ENCODE measurements around the gene AHDC1. TPM values are rescaled to one million over a fixed set of nuclear protein-coding genes. Genes with fewer than 3 reads are reported as not detected.
"Not testable (repeated sequence)": the region's sequence is repeated elsewhere in the genome, so short reads cannot be mapped to it uniquely, and the experiment has no call there.

Gene AHDC1
- total and polyA plus RNA-seq, 2 experiments from 2014 or later, result 13.3 to 14.4 TPM

DNA sequence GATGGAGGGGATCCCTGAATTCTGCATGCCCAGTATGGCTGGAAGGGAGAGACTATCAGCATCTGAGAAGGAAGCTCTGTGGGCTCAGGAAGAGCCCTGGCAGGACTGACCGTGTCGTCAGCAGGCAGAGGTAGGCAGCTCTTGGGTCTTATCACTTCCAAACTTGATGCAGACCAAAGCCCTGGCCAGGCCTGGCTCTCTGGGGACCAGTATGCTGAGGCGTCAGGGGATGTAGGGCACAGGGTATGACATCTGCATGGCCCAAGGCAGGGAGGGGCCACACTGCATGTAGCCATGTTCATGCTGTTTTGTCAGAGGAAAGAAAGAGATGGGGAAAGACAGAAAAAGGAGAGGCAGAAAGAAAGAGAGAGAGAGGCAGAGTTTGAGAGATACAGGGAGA, 24.8 kb upstream of the AHDC1 start:
- no peaks in the 10 kb centered on the region for H3K9me2 ChIP-seq (replicated peaks; ENCODE audit: insufficient read depth)
- TF ChIP-seq EZH2 (IDR thresholded peaks at IDR 0.05; ENCODE audit: borderline replicate concordance) (no peak), EZH2phosphoT487 (IDR thresholded peaks at IDR 0.05; ENCODE audit: low read depth, severe bottlenecking, unreplicated experiment) (no peak)
- no peaks in the 10 kb centered on the region for H3K4me1 ChIP-seq (ENCODE audit: insufficient read depth)
- H2AFZ ChIP-seq, result no peak overlapping the region
- no peaks in the 10 kb centered on the region for H3K79me2 ChIP-seq
- H3K4me2 ChIP-seq, result no peak overlapping the region
- no peak overlapping the region for H3K27ac ChIP-seq
- H3K27me3 ChIP-seq, result peaks cover 13% of the 10 kb centered on the region
- no peaks in the 10 kb centered on the region for H3K36me3 ChIP-seq (replicated peaks; ENCODE audit: insufficient read depth, low read depth)
- H4K20me1 ChIP-seq (ENCODE audit: insufficient read depth, poor library complexity, severe bottlenecking), result no peaks in the 10 kb centered on the region
- 45% methylated on average over 3 of the region's 3 CpGs for WGBS (ENCODE audit: low lambda C conversion rate, missing lambda C conversion rate)
- H3K4me3 ChIP-seq, result no peak overlapping the region
- no peak for DNase-seq (ENCODE audit: low spot score)
- H3K9me3 ChIP-seq (ENCODE audit: low read depth), result no peaks in the 10 kb centered on the region

DNA sequence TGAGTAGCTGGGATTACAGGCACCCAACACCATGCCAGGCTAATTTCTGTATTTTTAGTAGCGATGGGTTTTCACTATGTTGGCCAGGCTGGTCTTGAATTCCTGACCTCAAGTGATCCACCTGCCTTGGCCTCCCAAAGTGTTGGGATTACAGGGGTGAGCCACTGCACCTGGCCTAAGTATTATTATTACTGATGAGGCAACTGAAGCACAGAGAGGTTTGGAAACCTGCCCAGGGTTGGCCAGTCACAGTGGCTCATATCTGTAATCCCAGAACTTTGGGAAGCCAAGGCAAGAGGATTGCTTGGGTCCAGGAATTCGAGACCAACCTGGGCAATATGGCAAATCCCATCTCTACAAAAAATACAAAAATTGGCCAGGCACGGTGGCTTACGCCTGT, 23.8 kb upstream of the AHDC1 start:
- not testable (repeated sequence) for H3K9me2 ChIP-seq (replicated peaks; ENCODE audit: insufficient read depth); H3K27ac ChIP-seq; H3K4me3 ChIP-seq; H4K20me1 ChIP-seq (ENCODE audit: insufficient read depth, poor library complexity, severe bottlenecking); H3K27me3 ChIP-seq; DNase-seq (ENCODE audit: low spot score); H3K9me3 ChIP-seq (ENCODE audit: low read depth); H3K36me3 ChIP-seq (replicated peaks; ENCODE audit: insufficient read depth, low read depth); H3K79me2 ChIP-seq; H2AFZ ChIP-seq; H3K4me2 ChIP-seq; H3K4me1 ChIP-seq (ENCODE audit: insufficient read depth)
- 97% methylated on average over 4 of the region's 4 CpGs for WGBS (ENCODE audit: low lambda C conversion rate, missing lambda C conversion rate)

DNA sequence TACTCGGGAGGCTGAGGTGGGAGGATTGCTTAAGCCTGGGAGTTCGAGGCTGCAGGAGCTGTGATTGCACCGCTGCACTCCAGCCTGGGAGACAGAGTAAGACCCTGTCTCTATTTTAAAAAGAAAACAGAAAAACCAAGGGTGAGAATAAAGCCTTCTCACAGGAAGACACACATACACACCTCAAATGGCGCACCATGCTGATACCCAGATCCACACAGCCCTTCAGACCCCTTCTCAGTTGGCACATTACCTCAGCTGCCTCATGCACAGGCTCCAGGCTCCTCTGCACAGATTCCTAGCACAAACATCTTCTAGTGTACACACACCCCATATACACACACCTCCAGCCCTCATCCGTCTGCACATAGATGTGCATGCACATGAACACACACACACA, 23.1 kb upstream of the AHDC1 start:
- Histone ChIP-seq H3K9me2 (replicated peaks; ENCODE audit: insufficient read depth) (no peaks in the 10 kb centered on the region), H3K27ac (no peak overlapping the region), H3K4me3 (no peak overlapping the region), H3K4me2 (no peak overlapping the region), H3K27me3 (peaks cover 5% of the 10 kb centered on the region), H4K20me1 (ENCODE audit: insufficient read depth, poor library complexity, severe bottlenecking) (no peaks in the 10 kb centered on the region), H3K4me1 (ENCODE audit: insufficient read depth) (no peaks in the 10 kb centered on the region), H2AFZ (no peak overlapping the region), H3K79me2 (no peaks in the 10 kb centered on the region), H3K36me3 (replicated peaks; ENCODE audit: insufficient read depth, low read depth) (no peaks in the 10 kb centered on the region), H3K9me3 (ENCODE audit: low read depth) (no peaks in the 10 kb centered on the region)
- no peak for DNase-seq (ENCODE audit: low spot score)
- WGBS (ENCODE audit: low lambda C conversion rate, missing lambda C conversion rate), result 93% methylated on average over 5 of the region's 5 CpGs
- TF ChIP-seq EZH2 (IDR thresholded peaks at IDR 0.05; ENCODE audit: borderline replicate concordance) (no peak), EZH2phosphoT487 (IDR thresholded peaks at IDR 0.05; ENCODE audit: low read depth, severe bottlenecking, unreplicated experiment) (no peak)
- TF ChIP-seq, protein P1, sequence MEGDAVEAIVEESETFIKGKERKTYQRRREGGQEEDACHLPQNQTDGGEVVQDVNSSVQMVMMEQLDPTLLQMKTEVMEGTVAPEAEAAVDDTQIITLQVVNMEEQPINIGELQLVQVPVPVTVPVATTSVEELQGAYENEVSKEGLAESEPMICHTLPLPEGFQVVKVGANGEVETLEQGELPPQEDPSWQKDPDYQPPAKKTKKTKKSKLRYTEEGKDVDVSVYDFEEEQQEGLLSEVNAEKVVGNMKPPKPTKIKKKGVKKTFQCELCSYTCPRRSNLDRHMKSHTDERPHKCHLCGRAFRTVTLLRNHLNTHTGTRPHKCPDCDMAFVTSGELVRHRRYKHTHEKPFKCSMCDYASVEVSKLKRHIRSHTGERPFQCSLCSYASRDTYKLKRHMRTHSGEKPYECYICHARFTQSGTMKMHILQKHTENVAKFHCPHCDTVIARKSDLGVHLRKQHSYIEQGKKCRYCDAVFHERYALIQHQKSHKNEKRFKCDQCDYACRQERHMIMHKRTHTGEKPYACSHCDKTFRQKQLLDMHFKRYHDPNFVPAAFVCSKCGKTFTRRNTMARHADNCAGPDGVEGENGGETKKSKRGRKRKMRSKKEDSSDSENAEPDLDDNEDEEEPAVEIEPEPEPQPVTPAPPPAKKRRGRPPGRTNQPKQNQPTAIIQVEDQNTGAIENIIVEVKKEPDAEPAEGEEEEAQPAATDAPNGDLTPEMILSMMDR (IDR thresholded peaks at IDR 0.05; ENCODE audit: poor library complexity), result no peak

DNA sequence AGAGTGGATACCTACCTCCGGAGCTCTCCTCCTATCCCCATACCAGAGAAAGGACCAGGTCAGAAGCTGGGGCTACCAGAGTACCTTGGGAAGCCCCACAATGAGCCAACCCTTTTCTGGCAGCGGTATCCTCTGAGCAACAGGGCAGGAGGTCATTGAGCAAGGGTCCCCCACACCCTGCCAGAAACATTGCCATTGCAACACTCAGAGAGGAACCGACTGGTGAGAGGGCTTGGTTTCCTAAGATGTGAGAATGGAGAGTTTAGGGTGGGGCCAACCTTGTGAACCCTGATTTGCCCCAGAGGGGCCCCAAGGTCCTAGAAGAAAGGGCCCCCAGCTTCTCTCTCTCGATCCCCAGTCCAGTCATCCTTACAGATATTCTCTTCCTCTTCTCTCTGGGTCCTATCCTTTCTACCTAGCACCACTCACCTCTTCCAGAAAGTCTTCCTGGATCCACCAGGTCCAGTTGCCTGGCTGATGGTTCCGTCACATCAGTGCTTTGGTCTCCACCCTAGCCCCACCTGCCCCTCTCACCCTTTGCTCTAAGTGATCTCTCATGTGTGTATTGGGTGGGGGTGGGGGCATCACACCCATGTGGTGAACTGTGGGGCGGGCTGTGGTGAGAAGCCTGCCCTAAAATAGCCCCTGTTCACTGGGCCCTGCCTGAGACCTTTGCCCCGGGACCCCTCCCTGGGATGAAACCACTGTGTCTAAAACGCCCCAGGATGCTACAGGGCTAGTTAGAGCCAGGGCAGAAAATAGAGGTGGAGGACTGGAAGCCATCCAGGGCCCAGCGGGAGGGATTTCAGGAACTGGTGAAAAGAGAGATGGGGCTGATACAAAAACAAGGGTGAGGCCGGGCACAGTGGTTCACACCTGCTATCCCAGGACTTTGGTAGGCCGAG, 22.3 kb upstream of the AHDC1 start:
- H4K20me1 ChIP-seq (ENCODE audit: insufficient read depth, poor library complexity, severe bottlenecking), result no peaks in the 10 kb centered on the region
- H3K36me3 ChIP-seq (replicated peaks; ENCODE audit: insufficient read depth, low read depth), result no peaks in the 10 kb centered on the region
- 89% methylated on average over 11 of the region's 11 CpGs for WGBS (ENCODE audit: low lambda C conversion rate, missing lambda C conversion rate)
- TF ChIP-seq EZH2 (IDR thresholded peaks at IDR 0.05; ENCODE audit: borderline replicate concordance) (no peak), EZH2phosphoT487 (IDR thresholded peaks at IDR 0.05; ENCODE audit: low read depth, severe bottlenecking, unreplicated experiment) (no peak)
- TF ChIP-seq, protein P1 (IDR thresholded peaks at IDR 0.05; ENCODE audit: poor library complexity), result no peak
- H3K9me2 ChIP-seq (replicated peaks; ENCODE audit: insufficient read depth), result no peaks in the 10 kb centered on the region
- H3K4me3 ChIP-seq, result no peak overlapping the region
- no peak overlapping the region for H2AFZ ChIP-seq
- no peak for DNase-seq (ENCODE audit: low spot score)
- H3K4me1 ChIP-seq (ENCODE audit: insufficient read depth), result no peaks in the 10 kb centered on the region
- H3K79me2 ChIP-seq, result no peaks in the 10 kb centered on the region
- H3K27me3 ChIP-seq, result peaks cover 5% of the 10 kb centered on the region
- no peak overlapping the region for H3K27ac ChIP-seq
- no peaks in the 10 kb centered on the region for H3K9me3 ChIP-seq (ENCODE audit: low read depth)
- no peak overlapping the region for H3K4me2 ChIP-seq
